ENCODE data around the gene ERBB4. TPM values are rescaled to one million over a fixed set of nuclear protein-coding genes. Genes with fewer than 3 reads are reported as not detected.
"Not testable (repeated sequence)": the region's sequence is repeated elsewhere in the genome, so short reads cannot be mapped to it uniquely, and the experiment has no call there.

The ERBB4 gene
- total RNA-seq, 1 donor from 2014 or later = 9.9 TPM

GRCh38 chr2:211721874-211722273, 816.7 kb downstream of the ERBB4 start:
- H3K36me3 ChIP-seq (ENCODE audit: control insufficient read depth in 3 of 3, insufficient read depth in 3 of 3, low read length in 3 of 3); H3K27ac ChIP-seq (ENCODE audit: low read depth, low read length); H3K9ac ChIP-seq (ENCODE audit: low read depth in 1 of 3, low read length in 3 of 3): not testable (repeated sequence)

GRCh38 chr2:211709389-211709788, 829.2 kb downstream of the ERBB4 start:
- no peak overlapping the region for H3K4me3 ChIP-seq (ENCODE audit: low read length in 3 of 3)
- no peaks in the 10 kb centered on the region for H3K27me3 ChIP-seq (ENCODE audit: control insufficient read depth in 3 of 3, insufficient read depth in 3 of 3, low read length in 3 of 3)
- H3K4me1 ChIP-seq (ENCODE audit: control insufficient read depth in 3 of 3, insufficient read depth in 3 of 3, low read length in 3 of 3) = no peaks in the 10 kb centered on the region
- no peaks in the 10 kb centered on the region for H3K9me3 ChIP-seq (ENCODE audit: control insufficient read depth in 3 of 3, low read length in 3 of 3)
- no peaks in the 10 kb centered on the region for H3K36me3 ChIP-seq (ENCODE audit: control insufficient read depth in 3 of 3, insufficient read depth in 3 of 3, low read length in 3 of 3)
- H3K27ac ChIP-seq (ENCODE audit: low read depth, low read length) = no peak overlapping the region
- no peak overlapping the region for H3K9ac ChIP-seq (ENCODE audit: low read depth in 1 of 3, low read length in 3 of 3)

More at GRCh38 chr2:211721874-211722273, 816.7 kb downstream of the ERBB4 start:
- H3K4me3 ChIP-seq (ENCODE audit: low read length in 3 of 3); H3K4me1 ChIP-seq (ENCODE audit: control insufficient read depth in 3 of 3, insufficient read depth in 3 of 3, low read length in 3 of 3); H3K27me3 ChIP-seq (ENCODE audit: control insufficient read depth in 3 of 3, insufficient read depth in 3 of 3, low read length in 3 of 3); H3K9me3 ChIP-seq (ENCODE audit: control insufficient read depth in 3 of 3, low read length in 3 of 3): not testable (repeated sequence)

DNA sequence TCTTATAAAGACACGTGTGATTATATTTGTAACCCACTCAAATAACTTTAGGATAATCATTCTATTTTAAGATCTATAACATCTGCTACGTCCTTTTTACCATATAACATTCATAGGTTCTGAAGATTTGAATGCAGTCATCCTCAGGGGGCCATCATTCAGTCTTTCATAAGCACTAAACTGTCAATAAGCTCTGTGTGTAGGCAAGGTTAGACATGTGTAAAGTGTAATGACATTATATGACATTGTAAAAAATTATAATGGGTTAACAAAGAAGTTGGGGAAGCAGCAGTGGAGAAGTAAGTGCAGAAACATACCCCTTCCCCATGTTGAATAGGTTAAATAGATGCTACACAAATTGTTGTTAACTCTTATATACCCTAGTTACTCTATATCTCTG, 845.9 kb downstream of the ERBB4 start:
- Histone ChIP-seq H3K4me3 (ENCODE audit: low read length in 3 of 3) (no peak overlapping the region), H3K9ac (ENCODE audit: low read depth in 1 of 3, low read length in 3 of 3) (no peak overlapping the region), H3K4me1 (ENCODE audit: control insufficient read depth in 3 of 3, insufficient read depth in 3 of 3, low read length in 3 of 3) (no peaks in the 10 kb centered on the region), H3K27ac (ENCODE audit: low read depth, low read length) (no peak overlapping the region), H3K27me3 (ENCODE audit: control insufficient read depth in 3 of 3, insufficient read depth in 3 of 3, low read length in 3 of 3) (no peaks in the 10 kb centered on the region), H3K36me3 (ENCODE audit: control insufficient read depth in 3 of 3, insufficient read depth in 3 of 3, low read length in 3 of 3) (no peaks in the 10 kb centered on the region), H3K9me3 (ENCODE audit: control insufficient read depth in 3 of 3, low read length in 3 of 3) (no peaks in the 10 kb centered on the region)

GRCh38 chr2:211690736-211691135, 847.9 kb downstream of the ERBB4 start:
- H3K4me1 ChIP-seq (ENCODE audit: control insufficient read depth in 3 of 3, insufficient read depth in 3 of 3, low read length in 3 of 3) = no peaks in the 10 kb centered on the region
- H3K27ac ChIP-seq (ENCODE audit: low read depth, low read length) = no peak overlapping the region

DNA sequence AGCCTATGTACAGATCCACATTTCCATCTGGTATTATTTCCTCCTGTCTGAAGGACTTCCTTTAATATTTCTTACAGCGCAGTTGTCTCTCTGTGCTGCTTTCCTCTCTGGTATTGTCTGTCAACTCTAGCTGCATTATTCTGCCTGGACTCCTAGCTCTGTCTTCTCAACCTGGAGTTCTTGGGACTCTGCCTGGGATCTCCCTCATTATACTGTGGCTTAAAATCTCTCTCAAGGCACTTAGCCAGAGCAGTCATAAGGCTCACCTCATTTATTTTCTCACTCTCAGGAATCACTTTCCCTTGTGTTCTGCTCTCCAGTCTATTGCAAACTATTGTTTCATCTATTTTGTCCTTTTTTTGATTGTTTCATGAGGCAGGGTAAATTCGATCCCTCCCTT, 850.4 kb downstream of the ERBB4 start:
- Histone ChIP-seq H3K27me3 (ENCODE audit: control insufficient read depth in 3 of 3, insufficient read depth in 3 of 3, low read length in 3 of 3) (no peaks in the 10 kb centered on the region), H3K4me3 (ENCODE audit: low read length in 3 of 3) (no peak overlapping the region), H3K27ac (ENCODE audit: low read depth, low read length) (no peak overlapping the region), H3K9me3 (ENCODE audit: control insufficient read depth in 3 of 3, low read length in 3 of 3) (peaks cover 0 to 6% (median 4%) of the 10 kb centered on the region in 3 donors), H3K36me3 (ENCODE audit: control insufficient read depth in 3 of 3, insufficient read depth in 3 of 3, low read length in 3 of 3) (no peaks in the 10 kb centered on the region), H3K4me1 (ENCODE audit: control insufficient read depth in 3 of 3, insufficient read depth in 3 of 3, low read length in 3 of 3) (no peaks in the 10 kb centered on the region), H3K9ac (ENCODE audit: low read depth in 1 of 3, low read length in 3 of 3) (no peak overlapping the region)

More at GRCh38 chr2:211690736-211691135, 847.9 kb downstream of the ERBB4 start:
- Histone ChIP-seq H3K27me3 (ENCODE audit: control insufficient read depth in 3 of 3, insufficient read depth in 3 of 3, low read length in 3 of 3) (no peaks in the 10 kb centered on the region), H3K36me3 (ENCODE audit: control insufficient read depth in 3 of 3, insufficient read depth in 3 of 3, low read length in 3 of 3) (no peaks in the 10 kb centered on the region), H3K4me3 (ENCODE audit: low read length in 3 of 3) (no peak overlapping the region), H3K9me3 (ENCODE audit: control insufficient read depth in 3 of 3, low read length in 3 of 3) (no peaks in the 10 kb centered on the region), H3K9ac (ENCODE audit: low read depth in 1 of 3, low read length in 3 of 3) (no peak overlapping the region)

GRCh38 chr2:211674715-211675114, 863.9 kb downstream of the ERBB4 start:
- Histone ChIP-seq H3K27me3 (ENCODE audit: control insufficient read depth in 3 of 3, insufficient read depth in 3 of 3, low read length in 3 of 3) (no peaks in the 10 kb centered on the region), H3K9me3 (ENCODE audit: control insufficient read depth in 3 of 3, low read length in 3 of 3) (no peaks in the 10 kb centered on the region), H3K36me3 (ENCODE audit: control insufficient read depth in 3 of 3, insufficient read depth in 3 of 3, low read length in 3 of 3) (no peaks in the 10 kb centered on the region), H3K4me3 (ENCODE audit: low read length in 3 of 3) (no peak overlapping the region), H3K27ac (ENCODE audit: low read depth, low read length) (no peak overlapping the region), H3K4me1 (ENCODE audit: control insufficient read depth in 3 of 3, insufficient read depth in 3 of 3, low read length in 3 of 3) (no peaks in the 10 kb centered on the region), H3K9ac (ENCODE audit: low read depth in 1 of 3, low read length in 3 of 3) (no peak overlapping the region)

- no peak overlapping the region for H3K4me3 ChIP-seq (ENCODE audit: low read length in 3 of 3)
- H3K36me3 ChIP-seq (ENCODE audit: control insufficient read depth in 3 of 3, insufficient read depth in 3 of 3, low read length in 3 of 3) = no peaks in the 10 kb centered on the region
- H3K9ac ChIP-seq (ENCODE audit: low read depth in 1 of 3, low read length in 3 of 3) = no peak overlapping the region
- no peaks in the 10 kb centered on the region for H3K27me3 ChIP-seq (ENCODE audit: control insufficient read depth in 3 of 3, insufficient read depth in 3 of 3, low read length in 3 of 3)
- no peaks in the 10 kb centered on the region for H3K4me1 ChIP-seq (ENCODE audit: control insufficient read depth in 3 of 3, insufficient read depth in 3 of 3, low read length in 3 of 3)
- H3K27ac ChIP-seq (ENCODE audit: low read depth, low read length) = no peak overlapping the region
- H3K9me3 ChIP-seq (ENCODE audit: control insufficient read depth in 3 of 3, low read length in 3 of 3) = no peaks in the 10 kb centered on the region
Measured at GRCh38 chr2:211673133-211673905, 865.3 kb downstream of the ERBB4 start.

DNA sequence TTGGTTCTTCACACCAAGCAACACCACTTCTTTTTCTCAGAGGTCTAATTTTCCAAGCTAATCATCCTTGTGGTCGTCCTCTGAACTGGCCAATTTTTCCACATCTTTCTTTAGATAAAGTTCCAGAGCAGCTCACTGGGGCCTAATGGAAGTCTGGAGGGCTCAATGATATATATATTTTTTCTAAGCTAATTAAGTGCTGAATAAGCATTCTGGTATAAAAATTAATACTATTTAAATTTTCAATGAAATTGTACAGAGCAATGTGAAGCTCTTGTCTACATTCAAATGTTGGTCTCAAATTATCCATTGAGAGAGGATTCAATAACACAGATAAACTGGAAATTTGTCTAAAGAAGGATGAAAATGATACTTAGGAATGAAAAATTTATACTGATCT, 866.6 kb downstream of the ERBB4 start:
- H3K4me1 ChIP-seq (ENCODE audit: control insufficient read depth in 3 of 3, insufficient read depth in 3 of 3, low read length in 3 of 3) = no peaks in the 10 kb centered on the region
- H3K27me3 ChIP-seq (ENCODE audit: control insufficient read depth in 3 of 3, insufficient read depth in 3 of 3, low read length in 3 of 3) = no peaks in the 10 kb centered on the region
- H3K9me3 ChIP-seq (ENCODE audit: control insufficient read depth in 3 of 3, low read length in 3 of 3) = no peaks in the 10 kb centered on the region
- no peak overlapping the region for H3K9ac ChIP-seq (ENCODE audit: low read depth in 1 of 3, low read length in 3 of 3)
- H3K36me3 ChIP-seq (ENCODE audit: control insufficient read depth in 3 of 3, insufficient read depth in 3 of 3, low read length in 3 of 3) = no peaks in the 10 kb centered on the region
- no peak overlapping the region for H3K27ac ChIP-seq (ENCODE audit: low read depth, low read length)
- no peak overlapping the region for H3K4me3 ChIP-seq (ENCODE audit: low read length in 3 of 3)

DNA sequence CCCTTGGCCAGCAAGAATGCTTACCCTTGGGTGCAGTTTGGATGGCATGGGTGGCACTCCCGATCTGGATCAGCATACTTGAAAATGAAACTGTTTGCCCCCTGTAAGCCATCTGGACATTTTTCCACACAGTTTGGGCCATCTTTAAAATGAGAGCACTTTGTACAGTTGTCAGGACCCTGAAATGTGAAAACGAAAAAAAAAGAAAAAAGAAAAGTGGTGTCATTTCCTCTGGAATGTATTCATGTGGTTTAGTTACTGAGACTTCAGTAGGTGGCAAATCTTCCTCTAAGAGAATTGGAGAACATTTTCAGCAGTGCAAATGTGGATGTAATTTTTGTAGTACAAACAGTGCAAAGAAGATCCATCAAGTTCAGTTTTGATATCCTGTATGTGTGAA, 873.3 kb downstream of the ERBB4 start:
- no peaks in the 10 kb centered on the region for H3K27me3 ChIP-seq (ENCODE audit: control insufficient read depth in 3 of 3, insufficient read depth in 3 of 3, low read length in 3 of 3)
- no peaks in the 10 kb centered on the region for H3K36me3 ChIP-seq (ENCODE audit: control insufficient read depth in 3 of 3, insufficient read depth in 3 of 3, low read length in 3 of 3)
- H3K27ac ChIP-seq (ENCODE audit: low read depth, low read length) = no peak overlapping the region
- H3K4me3 ChIP-seq (ENCODE audit: low read length in 3 of 3) = no peak overlapping the region
- no peaks in the 10 kb centered on the region for H3K9me3 ChIP-seq (ENCODE audit: control insufficient read depth in 3 of 3, low read length in 3 of 3)
- H3K4me1 ChIP-seq (ENCODE audit: control insufficient read depth in 3 of 3, insufficient read depth in 3 of 3, low read length in 3 of 3) = no peaks in the 10 kb centered on the region
- no peak overlapping the region for H3K9ac ChIP-seq (ENCODE audit: low read depth in 1 of 3, low read length in 3 of 3)

GRCh38 chr2:211664321-211664720, 874.3 kb downstream of the ERBB4 start:
- no peak overlapping the region for H3K9ac ChIP-seq (ENCODE audit: low read depth in 1 of 3, low read length in 3 of 3)
- no peaks in the 10 kb centered on the region for H3K36me3 ChIP-seq (ENCODE audit: control insufficient read depth in 3 of 3, insufficient read depth in 3 of 3, low read length in 3 of 3)
- H3K27ac ChIP-seq (ENCODE audit: low read depth, low read length) = no peak overlapping the region
- H3K4me1 ChIP-seq (ENCODE audit: control insufficient read depth in 3 of 3, insufficient read depth in 3 of 3, low read length in 3 of 3) = no peaks in the 10 kb centered on the region
- H3K4me3 ChIP-seq (ENCODE audit: low read length in 3 of 3) = no peak overlapping the region
- no peaks in the 10 kb centered on the region for H3K27me3 ChIP-seq (ENCODE audit: control insufficient read depth in 3 of 3, insufficient read depth in 3 of 3, low read length in 3 of 3)
- H3K9me3 ChIP-seq (ENCODE audit: control insufficient read depth in 3 of 3, low read length in 3 of 3) = no peaks in the 10 kb centered on the region

All from skeletal muscle tissue (tissue), 4 donors.